H9 (cell line): ENCODE results near the gene MRPL45. TPM values are rescaled to one million over a fixed set of nuclear protein-coding genes. Genes with fewer than 3 reads are reported as not detected.

Experiments used
- DNase-seq: peaks from one replicate; pipeline ENCODE4 v3.0.0-alpha.2; 2017
- H2AFZ ChIP-seq: one replicate; pipeline ENCODE4 v1.6.1; 2013; ENCODE audit warnings: mild to moderate bottlenecking, low read length, control low read depth, moderate library complexity
- H2AK5ac ChIP-seq: 2 replicates; pipeline ENCODE4 v1.6.1; 2013; ENCODE audit warnings: low read length, control low read depth, mixed read lengths; ENCODE audit not compliant: insufficient read length
- H2BK120ac ChIP-seq: one replicate; pipeline ENCODE4 v1.6.1; 2013; ENCODE audit warnings: low read depth, mild to moderate bottlenecking, low read length, control low read depth, inconsistent platforms; ENCODE audit not compliant: poor library complexity, severe bottlenecking
- H2BK12ac ChIP-seq: 2 replicates; pipeline ENCODE4 v1.6.1; 2013; ENCODE audit warnings: low read length, control low read depth, mixed read lengths, low read depth; ENCODE audit not compliant: insufficient read length
- H2BK15ac ChIP-seq: 2 replicates; pipeline ENCODE4 v1.6.1; 2013; ENCODE audit warnings: low read depth, low read length, control low read depth
- H2BK20ac ChIP-seq: one replicate; pipeline ENCODE4 v1.6.1; 2013; ENCODE audit warnings: low read depth, mild to moderate bottlenecking, low read length, control low read depth, inconsistent platforms; ENCODE audit not compliant: poor library complexity, severe bottlenecking
- H2BK5ac ChIP-seq: 2 replicates; pipeline ENCODE4 v1.6.1; 2013; ENCODE audit warnings: low read length, control low read depth, mixed read lengths; ENCODE audit not compliant: insufficient read length
- H3K14ac ChIP-seq: 2 replicates; pipeline ENCODE4 v1.6.1; 2013; ENCODE audit warnings: low read length, control low read depth; ENCODE audit not compliant: insufficient read depth
- H3K18ac ChIP-seq: 2 replicates; pipeline ENCODE4 v1.6.1; 2013; ENCODE audit warnings: low read depth, mild to moderate bottlenecking, mixed read lengths, low read length, control low read depth; ENCODE audit not compliant: insufficient read length
- H3K23ac ChIP-seq: 2 replicates; pipeline ENCODE4 v1.6.1; 2013; ENCODE audit warnings: low read length, control low read depth, mixed read lengths, low read depth; ENCODE audit not compliant: insufficient read length
- H3K23me2 ChIP-seq: 2 replicates; pipeline ENCODE4 v1.6.1; 2013; ENCODE audit warnings: low read depth, mild to moderate bottlenecking, mixed read lengths, low read length, control low read depth; ENCODE audit not compliant: insufficient read length, poor library complexity, severe bottlenecking
- H3K27ac ChIP-seq: 2 replicates; pipeline ENCODE4 v1.5.1; 2013; ENCODE audit warnings: low read length, control low read depth, mixed read lengths, low read depth; ENCODE audit not compliant: insufficient read length
- H3K27me3 ChIP-seq: 2 replicates; pipeline ENCODE4 v1.6.1; 2013; ENCODE audit warnings: low read length, control low read depth, inconsistent platforms; ENCODE audit not compliant: insufficient read depth
- H3K4ac ChIP-seq: 2 replicates; pipeline ENCODE4 v1.6.1; 2013; ENCODE audit warnings: low read depth, mild to moderate bottlenecking, control low read depth, inconsistent platforms, low read length, moderate library complexity
- H3K4me1 ChIP-seq: 2 replicates; pipeline ENCODE4 v1.6.1; 2013; ENCODE audit warnings: low read length, control low read depth, inconsistent platforms; ENCODE audit not compliant: insufficient read depth
- H3K4me2 ChIP-seq: 2 replicates; pipeline ENCODE4 v1.6.1; 2013; ENCODE audit warnings: low read length, control low read depth, mixed read lengths; ENCODE audit not compliant: insufficient read length, insufficient read depth
- H3K56ac ChIP-seq: 2 replicates; pipeline ENCODE4 v1.6.1; 2013; ENCODE audit warnings: low read depth, mild to moderate bottlenecking, mixed read lengths, low read length, control low read depth; ENCODE audit not compliant: insufficient read length
- H3K79me1 ChIP-seq: 2 replicates; pipeline ENCODE4 v1.6.1; 2013; ENCODE audit warnings: low read depth, mild to moderate bottlenecking, moderate library complexity, low read length, control low read depth, inconsistent platforms; ENCODE audit not compliant: insufficient read depth, poor library complexity, severe bottlenecking
- H3K79me2 ChIP-seq: 2 replicates; pipeline ENCODE4 v1.6.1; 2013; ENCODE audit warnings: low read length, control low read depth, inconsistent platforms; ENCODE audit not compliant: insufficient read depth
- H3K9ac ChIP-seq: 2 replicates; pipeline ENCODE4 v1.6.1; 2013; ENCODE audit warnings: low read length, control low read depth, mixed read lengths; ENCODE audit not compliant: insufficient read length; ENCODE audit errors: extremely low read depth
- H3K9me3 ChIP-seq: one replicate; pipeline ENCODE4 v1.6.1; 2013; ENCODE audit warnings: low read depth, low read length, inconsistent platforms; ENCODE audit not compliant: control insufficient read depth
- H3T11ph ChIP-seq: one replicate; pipeline ENCODE4 v1.6.1; 2013; ENCODE audit warnings: mild to moderate bottlenecking, low read length, control low read depth, inconsistent platforms
- H4K20me1 ChIP-seq: one replicate; pipeline ENCODE4 v1.6.1; 2013; ENCODE audit not compliant: control insufficient read depth, insufficient read length, insufficient read depth
- H4K5ac ChIP-seq: 2 replicates; pipeline ENCODE4 v1.6.1; 2013; ENCODE audit warnings: low read depth, mild to moderate bottlenecking, mixed read lengths, low read length, control low read depth; ENCODE audit not compliant: insufficient read length
- H4K8ac ChIP-seq: replicated peaks from 2 replicates; pipeline ENCODE4 v1.6.1; 2013; ENCODE audit warnings: low read length, control low read depth, mixed read lengths, low read depth; ENCODE audit not compliant: insufficient read length
- H4K91ac ChIP-seq: 2 replicates; pipeline ENCODE4 v1.6.1; 2013; ENCODE audit warnings: low read depth, mild to moderate bottlenecking, moderate library complexity, mixed read lengths, low read length, control low read depth; ENCODE audit not compliant: insufficient read length
- H3K27ac Mint-ChIP-seq, 3 experiments: 2 replicates in 2 of 3; 3 replicates in 1 of 3; pipeline ENCODE4 v1.8.0; 2020 to 2021; ENCODE audit warnings: mixed read lengths in 3 of 3, mild to moderate bottlenecking in 1 of 3, moderate library complexity in 1 of 3
- H3K27me3 Mint-ChIP-seq: 2 replicates; pipeline ENCODE4 v1.8.0; 2021; ENCODE audit warnings: low read depth, mild to moderate bottlenecking, moderate library complexity, mixed read lengths
- H3K36me3 Mint-ChIP-seq, 3 experiments: 2 replicates in 2 of 3; 3 replicates in 1 of 3; pipeline ENCODE4 v1.8.0; 2020 to 2021; ENCODE audit warnings: low read depth in 3 of 3, mixed read lengths in 3 of 3; ENCODE audit not compliant: insufficient read depth in 1 of 3
- H3K4me1 Mint-ChIP-seq, 2 experiments: 2 replicates each; pipeline ENCODE4 v1.8.0; 2020; ENCODE audit warnings: mixed read lengths in 2 of 2
- H3K4me3 Mint-ChIP-seq, 2 experiments: 2 replicates in 1 of 2; 3 replicates in 1 of 2; pipeline ENCODE4 v1.8.0; 2020 to 2021; ENCODE audit warnings: mild to moderate bottlenecking in 2 of 2, mixed read lengths in 2 of 2, moderate library complexity in 1 of 2
- H3K9me3 Mint-ChIP-seq, 2 experiments: 2 replicates in 1 of 2; 3 replicates in 1 of 2; pipeline ENCODE4 v1.8.0; 2020; ENCODE audit warnings: mild to moderate bottlenecking in 2 of 2, mixed read lengths in 2 of 2, moderate library complexity in 1 of 2
- WGBS: extraction: QIAGEN DNeasy Blood & Tissue Kit; methylation state at CpG from one replicate; pipeline ENCODE4 v1.1.7; 2013; ENCODE audit warnings: missing lambda C conversion rate, low lambda C conversion rate, mixed read lengths; ENCODE audit not compliant: insufficient read length; ENCODE audit errors: extremely low coverage; 5-methylcytosine and 5-hydroxymethylcytosine counted together
- total RNA-seq: library from RNA; stranded (reverse); gene quantifications from 2 replicates; pipeline ENCODE4 v1.2.1, GENCODE V29; 2021
- TF ChIP-seq, protein P1 (sequence below): fragments of 200-600 bp; sonication (generic); conservative IDR thresholded peaks from 3 replicates; pipeline ENCODE4 v1.8.0; 2021; ENCODE audit warnings: antibody characterized with exemption, mild to moderate bottlenecking

MRPL45 gene
- total RNA-seq, 1 experiment from 2014 or later: 59.9 TPM

DNA sequence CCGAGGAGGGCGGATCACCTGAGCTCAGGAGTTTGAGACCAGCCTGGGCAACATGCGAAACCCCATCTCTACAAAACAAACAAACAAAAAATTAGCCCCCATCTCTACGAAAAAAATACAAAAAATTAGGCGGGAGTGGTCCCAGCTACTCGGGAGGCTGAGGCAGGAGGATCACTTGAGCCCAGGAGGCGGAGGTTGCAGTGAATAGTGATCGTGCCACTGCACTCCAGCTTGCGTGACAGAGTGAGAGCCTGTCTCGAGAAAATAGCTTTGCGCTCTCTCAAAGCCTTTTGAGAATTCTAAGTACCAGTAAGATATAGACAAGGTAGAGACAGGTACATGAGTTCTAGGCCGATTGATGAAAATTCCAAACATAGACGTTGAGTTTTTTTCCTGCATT lies 56.7 kb downstream of the MRPL45 start:
- Histone ChIP-seq H3K4me2 (peak overlapping the region; percentile 81), H2BK12ac (no peak overlapping the region), H2BK15ac (no peak overlapping the region), H2BK5ac (no peak overlapping the region), H4K5ac (no peak overlapping the region), H2BK120ac (no peak overlapping the region), H3K79me1 (peaks cover 3% of the 10 kb centered on the region), H4K91ac (no peak overlapping the region), H3K9me3 (no peaks in the 10 kb centered on the region), H3K23me2 (peaks cover 8% of the 10 kb centered on the region), H3K23ac (no peak overlapping the region), H3K27me3 (no peaks in the 10 kb centered on the region), H4K8ac (no peak overlapping the region), H3K4me1 (peaks cover 7% of the 10 kb centered on the region; the same call in 1 of the 2 replicates), H3K9ac (no peak overlapping the region), H3K27ac (no peak overlapping the region), H4K20me1 (no peaks in the 10 kb centered on the region), H2AFZ (no peak overlapping the region), H3K56ac (no peak overlapping the region), H3K79me2 (peaks cover 7% of the 10 kb centered on the region; the same call in 1 of the 2 replicates), H3T11ph (no peak overlapping the region), H2AK5ac (no peak overlapping the region), H3K4ac (no peak overlapping the region), H2BK20ac (no peak overlapping the region), H3K14ac (no peak overlapping the region), H3K18ac (no peak overlapping the region)
- H3K4me3 Mint-ChIP-seq: peak overlapping the region; percentile 72 to 84
- no peaks in the 10 kb centered on the region for H3K9me3 Mint-ChIP-seq
- no peak for DNase-seq
- H3K27ac Mint-ChIP-seq: no peak overlapping the region
- TF ChIP-seq, protein P1, sequence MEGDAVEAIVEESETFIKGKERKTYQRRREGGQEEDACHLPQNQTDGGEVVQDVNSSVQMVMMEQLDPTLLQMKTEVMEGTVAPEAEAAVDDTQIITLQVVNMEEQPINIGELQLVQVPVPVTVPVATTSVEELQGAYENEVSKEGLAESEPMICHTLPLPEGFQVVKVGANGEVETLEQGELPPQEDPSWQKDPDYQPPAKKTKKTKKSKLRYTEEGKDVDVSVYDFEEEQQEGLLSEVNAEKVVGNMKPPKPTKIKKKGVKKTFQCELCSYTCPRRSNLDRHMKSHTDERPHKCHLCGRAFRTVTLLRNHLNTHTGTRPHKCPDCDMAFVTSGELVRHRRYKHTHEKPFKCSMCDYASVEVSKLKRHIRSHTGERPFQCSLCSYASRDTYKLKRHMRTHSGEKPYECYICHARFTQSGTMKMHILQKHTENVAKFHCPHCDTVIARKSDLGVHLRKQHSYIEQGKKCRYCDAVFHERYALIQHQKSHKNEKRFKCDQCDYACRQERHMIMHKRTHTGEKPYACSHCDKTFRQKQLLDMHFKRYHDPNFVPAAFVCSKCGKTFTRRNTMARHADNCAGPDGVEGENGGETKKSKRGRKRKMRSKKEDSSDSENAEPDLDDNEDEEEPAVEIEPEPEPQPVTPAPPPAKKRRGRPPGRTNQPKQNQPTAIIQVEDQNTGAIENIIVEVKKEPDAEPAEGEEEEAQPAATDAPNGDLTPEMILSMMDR: no peak
- no peaks in the 10 kb centered on the region for H3K27me3 Mint-ChIP-seq
- H3K4me1 Mint-ChIP-seq: peaks cover 48 to 60% of the 10 kb centered on the region in 2 experiments
- WGBS: no CpG with 5 or more reads among the region's 13 CpGs
- H3K36me3 Mint-ChIP-seq: no peaks in the 10 kb centered on the region; a peak in 1 of 7 replicates
